Measurements from ENCODE around the gene TATDN3. TPM values are rescaled to one million over a fixed set of nuclear protein-coding genes. Genes with fewer than 3 reads are reported as not detected.

The TATDN3 gene
- total and polyA plus RNA-seq, 3 donors from 2014 or later, result 9.5 to 19.7 (median 17.9) TPM

DNA sequence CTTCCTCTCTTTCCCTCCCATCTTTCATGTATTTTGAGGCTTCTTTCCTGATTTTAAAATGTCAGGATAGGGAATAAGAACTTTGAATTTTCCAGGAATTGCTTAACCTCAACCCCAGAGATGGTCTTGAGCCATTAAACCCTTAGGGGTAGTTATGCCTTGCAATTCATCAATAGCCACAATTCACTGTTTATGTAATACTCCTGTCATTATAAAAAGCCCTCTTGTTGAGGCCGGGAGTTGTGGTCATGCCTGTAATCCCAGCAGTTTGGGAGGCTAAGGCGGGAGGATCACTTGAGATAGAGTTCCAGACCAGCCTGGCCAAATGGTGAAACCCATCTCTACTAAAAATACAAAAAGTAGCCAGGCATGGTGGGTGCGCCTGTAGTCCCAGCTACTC is 31.3 kb downstream of the TATDN3 start:
- TF ChIP-seq, protein P1, sequence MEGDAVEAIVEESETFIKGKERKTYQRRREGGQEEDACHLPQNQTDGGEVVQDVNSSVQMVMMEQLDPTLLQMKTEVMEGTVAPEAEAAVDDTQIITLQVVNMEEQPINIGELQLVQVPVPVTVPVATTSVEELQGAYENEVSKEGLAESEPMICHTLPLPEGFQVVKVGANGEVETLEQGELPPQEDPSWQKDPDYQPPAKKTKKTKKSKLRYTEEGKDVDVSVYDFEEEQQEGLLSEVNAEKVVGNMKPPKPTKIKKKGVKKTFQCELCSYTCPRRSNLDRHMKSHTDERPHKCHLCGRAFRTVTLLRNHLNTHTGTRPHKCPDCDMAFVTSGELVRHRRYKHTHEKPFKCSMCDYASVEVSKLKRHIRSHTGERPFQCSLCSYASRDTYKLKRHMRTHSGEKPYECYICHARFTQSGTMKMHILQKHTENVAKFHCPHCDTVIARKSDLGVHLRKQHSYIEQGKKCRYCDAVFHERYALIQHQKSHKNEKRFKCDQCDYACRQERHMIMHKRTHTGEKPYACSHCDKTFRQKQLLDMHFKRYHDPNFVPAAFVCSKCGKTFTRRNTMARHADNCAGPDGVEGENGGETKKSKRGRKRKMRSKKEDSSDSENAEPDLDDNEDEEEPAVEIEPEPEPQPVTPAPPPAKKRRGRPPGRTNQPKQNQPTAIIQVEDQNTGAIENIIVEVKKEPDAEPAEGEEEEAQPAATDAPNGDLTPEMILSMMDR (IDR thresholded peaks at IDR 0.05), result no peak
- TF ChIP-seq POLR2A (IDR thresholded peaks at IDR 0.05), result no peak
- intact Hi-C loops (cut with DNase I; ENCODE audit: low total_unique reads), result no loop called here
- Histone ChIP-seq H3K9me3 (no peaks in the 10 kb centered on the region), H3K27ac (no peak overlapping the region), H3K27me3 (no peaks in the 10 kb centered on the region), H3K4me1 (peaks cover 5% of the 10 kb centered on the region), H3K4me3 (no peak overlapping the region), H3K36me3 (ENCODE audit: low read depth, missing control alignments) (no peaks in the 10 kb centered on the region)
- DNase-seq, result no peak
- WGBS, 2 donors, result 92 to 97% methylated on average over 3 of the region's 3 CpGs

DNA sequence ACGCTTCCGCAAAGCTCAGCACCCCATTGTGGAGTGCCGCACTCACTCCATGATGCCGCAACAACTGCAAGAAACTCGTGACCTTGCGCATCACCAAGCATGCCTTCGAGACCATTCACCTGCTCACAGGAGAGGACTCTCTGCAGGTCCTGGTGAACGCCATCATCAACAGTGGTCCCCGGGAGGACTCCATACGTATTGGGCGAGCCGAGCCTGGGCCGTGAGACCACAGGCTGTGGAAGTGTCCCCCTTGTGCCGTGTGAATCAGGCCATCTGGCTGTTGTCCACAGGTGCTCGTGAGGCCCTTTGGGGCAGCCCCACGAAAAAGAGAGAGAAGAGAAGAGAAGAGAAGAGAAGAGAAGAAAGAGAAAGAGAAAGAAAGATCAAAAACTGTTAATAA is 32.5 kb downstream of the TATDN3 start:
- H3K27ac ChIP-seq, result no peak overlapping the region
- H3K27me3 ChIP-seq, result no peaks in the 10 kb centered on the region
- no peak for DNase-seq
- 70 to 72% methylated on average over 16 of the region's 16 CpGs for WGBS, 2 donors
- no peaks in the 10 kb centered on the region for H3K9me3 ChIP-seq
- no peaks in the 10 kb centered on the region for H3K36me3 ChIP-seq (ENCODE audit: low read depth, missing control alignments)
- intact Hi-C loops (cut with DNase I; ENCODE audit: low total_unique reads), result no loop called here
- H3K4me1 ChIP-seq, result no peaks in the 10 kb centered on the region
- TF ChIP-seq, protein P1 (IDR thresholded peaks at IDR 0.05), result no peak
- H3K4me3 ChIP-seq, result no peak overlapping the region

DNA sequence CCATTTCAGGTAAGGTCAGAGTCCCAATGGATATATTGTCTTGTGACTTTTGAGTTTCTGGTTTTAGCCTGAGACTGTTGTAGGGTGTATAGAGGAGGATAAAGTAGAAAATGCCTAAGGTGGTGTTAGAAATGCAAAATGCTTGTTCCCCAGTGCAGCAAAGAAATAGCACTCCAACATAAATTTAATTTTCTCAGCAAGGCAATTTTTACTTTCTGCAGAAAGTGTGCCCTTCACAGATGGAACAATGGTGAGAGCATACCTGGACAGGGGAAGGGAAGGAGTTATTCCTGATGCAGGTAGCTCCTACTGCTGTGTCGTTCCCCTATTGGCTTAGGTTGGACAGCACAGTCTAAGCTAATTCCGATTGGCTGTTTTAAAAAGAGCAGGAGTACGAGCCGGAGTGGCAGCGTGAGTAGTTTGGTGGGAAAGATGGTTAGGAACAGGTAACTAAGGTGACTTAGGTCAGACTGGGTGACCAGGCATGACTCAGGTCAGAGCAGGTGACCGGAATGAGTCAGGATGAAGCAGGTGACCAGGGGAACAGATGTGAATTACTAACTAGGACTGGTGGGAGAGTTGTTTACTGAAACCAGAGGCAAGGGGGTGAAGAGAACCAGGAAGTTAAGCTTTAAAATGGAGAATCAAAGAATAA is 34.2 kb downstream of the TATDN3 start:
- no peaks in the 10 kb centered on the region for H3K36me3 ChIP-seq (ENCODE audit: low read depth, missing control alignments)
- no peaks in the 10 kb centered on the region for H3K27me3 ChIP-seq
- H3K4me1 ChIP-seq, result no peaks in the 10 kb centered on the region
- DNase-seq, result no peak
- intact Hi-C loops (cut with DNase I; ENCODE audit: low total_unique reads), result no loop called here
- WGBS, 2 donors, result 93 to 95% methylated on average over 6 of the region's 6 CpGs
- no peak overlapping the region for H3K4me3 ChIP-seq
- H3K27ac ChIP-seq, result no peak overlapping the region
- H3K9me3 ChIP-seq, result no peaks in the 10 kb centered on the region
- TF ChIP-seq, protein P1 (IDR thresholded peaks at IDR 0.05), result no peak
- no peak for TF ChIP-seq POLR2A (IDR thresholded peaks at IDR 0.05)

DNA sequence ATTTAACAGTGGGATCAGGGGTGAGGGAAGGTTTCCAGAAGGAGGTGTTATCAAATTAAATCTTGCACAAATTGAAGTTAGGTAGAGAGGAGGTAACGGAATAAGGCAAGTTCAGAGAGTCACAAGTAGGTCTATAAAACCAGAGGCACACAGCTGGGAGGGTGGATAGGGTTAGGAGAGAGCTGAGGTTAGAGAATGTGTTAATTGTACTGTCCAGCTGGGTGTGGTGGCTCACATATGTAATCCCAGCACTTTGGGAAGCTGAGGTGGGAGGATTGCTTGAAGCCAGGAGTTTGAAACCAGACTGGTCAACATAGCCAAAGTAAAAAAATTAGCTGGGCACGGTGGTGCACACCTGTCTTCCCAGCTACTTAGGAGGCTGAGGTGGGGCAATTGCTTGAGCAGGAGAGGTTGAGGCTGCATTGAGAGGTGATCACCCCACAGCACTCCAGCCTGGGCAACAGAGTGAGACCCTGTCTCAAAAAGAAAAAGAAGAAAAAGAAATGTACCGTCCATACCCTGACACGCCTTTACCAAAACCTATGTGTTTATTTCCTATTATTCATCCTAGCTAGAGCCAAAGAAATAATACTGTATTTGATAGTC is 35.6 kb downstream of the TATDN3 start:
- Histone ChIP-seq H3K4me1 (no peaks in the 10 kb centered on the region), H3K27me3 (no peaks in the 10 kb centered on the region), H3K36me3 (ENCODE audit: low read depth, missing control alignments) (no peaks in the 10 kb centered on the region), H3K9me3 (no peaks in the 10 kb centered on the region), H3K4me3 (no peak overlapping the region), H3K27ac (no peak overlapping the region)
- intact Hi-C loops (cut with DNase I; ENCODE audit: low total_unique reads), result no loop called here
- no peak for DNase-seq
- TF ChIP-seq, protein P1 (IDR thresholded peaks at IDR 0.05), result no peak
- TF ChIP-seq POLR2A (IDR thresholded peaks at IDR 0.05), result no peak
- 94 to 98% methylated on average over 4 of the region's 4 CpGs for WGBS, 2 donors

DNA sequence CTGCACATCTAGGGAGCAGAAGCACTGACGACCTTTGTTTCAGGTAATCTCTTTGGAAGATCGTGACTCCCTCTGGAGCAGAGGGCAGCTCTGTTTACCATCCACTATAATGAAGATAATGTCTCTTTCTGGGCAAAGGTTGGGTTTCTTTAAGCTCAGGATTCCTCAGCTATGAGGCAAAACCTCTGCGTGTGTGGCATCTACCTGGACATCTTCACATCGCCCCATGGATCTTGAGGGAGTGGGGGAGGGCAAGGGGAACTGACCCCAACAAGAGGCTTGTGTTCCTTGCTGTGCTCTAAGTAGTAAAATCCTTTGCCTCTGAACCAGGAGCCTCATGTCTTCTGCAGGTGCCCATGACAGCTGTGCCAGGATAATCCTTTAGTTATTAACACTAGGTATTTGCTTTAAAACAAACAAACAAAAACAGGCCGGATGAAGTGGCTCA is 36.2 kb downstream of the TATDN3 start:
- Histone ChIP-seq H3K9me3 (no peaks in the 10 kb centered on the region), H3K27ac (no peak overlapping the region), H3K27me3 (no peaks in the 10 kb centered on the region), H3K4me3 (no peak overlapping the region), H3K4me1 (no peaks in the 10 kb centered on the region), H3K36me3 (ENCODE audit: low read depth, missing control alignments) (no peaks in the 10 kb centered on the region)
- TF ChIP-seq, protein P1 (IDR thresholded peaks at IDR 0.05), result no peak
- no peak for TF ChIP-seq POLR2A (IDR thresholded peaks at IDR 0.05)
- intact Hi-C loops (cut with DNase I; ENCODE audit: low total_unique reads), result no loop called here
- 88 to 96% methylated on average over 4 to 5 of the region's 5 CpGs for WGBS, 2 donors
- DNase-seq, result no peak
